Activated CD8-positive, alpha-beta T cell treated with anti-CD3 and anti-CD28 coated beads, Interleukin-2, amount 10 ng/mL, durations not matched to agents 7 days and 5 days (primary cell): ENCODE data around the gene ATP5F1B. TPM values are rescaled to one million over a fixed set of nuclear protein-coding genes. Genes with fewer than 3 reads are reported as not detected.

ENCODE experiments used
- ATAC-seq: fragments of 150-1000 bp; cut with Tn5 transposase; one replicate; pipeline ENCODE4 v1.10.0; 2021; ENCODE audit warnings: moderate library complexity
- CTCF ChIA-PET: fragments of 350-600 bp; sonication (Branson Sonifier 250); formaldehyde crosslinking; loops from one replicate; lab custom pipeline; 2021; ENCODE audit warnings: antibody characterized with exemption; lab: Charles Lee
- POLR2A ChIA-PET: fragments of 350-600 bp; sonication (Branson Sonifier 250); formaldehyde crosslinking; loops from one replicate; lab custom pipeline; 2021; ENCODE audit warnings: antibody characterized with exemption; lab: Charles Lee
- DNase-seq: peaks from one replicate; pipeline ENCODE4 v3.0.0-alpha.2; 2020
- H3K27ac Mint-ChIP-seq: one replicate; pipeline ENCODE4 v1.8.0; 2021; ENCODE audit warnings: mild to moderate bottlenecking, mixed read lengths
- H3K27me3 Mint-ChIP-seq: one replicate; pipeline ENCODE4 v1.8.0; 2021; ENCODE audit warnings: low read depth, mixed read lengths
- H3K36me3 Mint-ChIP-seq: one replicate; pipeline ENCODE4 v1.8.0; 2021; ENCODE audit warnings: low read depth, mixed read lengths
- H3K4me1 Mint-ChIP-seq: one replicate; pipeline ENCODE4 v1.8.0; 2021; ENCODE audit warnings: low read depth, mixed read lengths
- H3K4me3 Mint-ChIP-seq: one replicate; pipeline ENCODE4 v1.8.0; 2021; ENCODE audit warnings: mild to moderate bottlenecking, mixed read lengths
- H3K9me3 Mint-ChIP-seq: one replicate; pipeline ENCODE4 v1.8.0; 2022; ENCODE audit warnings: mixed read lengths; ENCODE audit not compliant: insufficient read depth
- total RNA-seq, 2 experiments: library from RNA; stranded (reverse); gene quantifications; one replicate each; pipeline ENCODE4 v1.2.3, GENCODE V29; 2021

The ATP5F1B gene
- total RNA-seq, 2 experiments from 2014 or later, result 669 to 680 TPM

DNA sequence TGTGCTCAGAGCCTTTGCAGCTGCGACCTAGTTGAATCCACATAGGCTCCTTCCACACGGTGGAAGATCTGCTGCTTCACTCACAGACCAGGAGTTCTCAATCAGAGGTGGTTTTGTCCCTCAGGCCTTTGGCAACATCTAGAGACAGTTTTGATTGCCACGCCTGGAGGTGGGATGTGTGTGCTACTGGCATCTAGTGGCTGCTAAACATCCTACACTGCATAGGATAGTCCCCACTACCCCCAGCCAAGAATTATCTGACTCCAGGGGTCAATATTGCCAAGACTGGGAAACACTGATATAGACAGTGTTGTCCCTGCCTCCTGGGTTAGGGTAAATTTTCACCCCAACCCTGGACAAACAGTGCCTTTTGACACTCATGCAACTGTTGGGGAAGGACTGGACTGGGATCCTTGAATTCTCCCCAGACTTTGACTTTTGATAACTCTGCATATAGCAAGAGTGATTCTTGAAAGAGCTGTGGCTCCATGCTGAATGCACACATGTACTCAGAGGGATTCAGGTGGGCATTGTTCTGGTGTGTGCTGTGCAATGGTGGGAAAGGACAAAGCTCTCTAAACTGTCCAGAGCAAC is 55.5 kb downstream of the ATP5F1B start:
- no peak overlapping the region for H3K27ac Mint-ChIP-seq
- H3K36me3 Mint-ChIP-seq, result no peaks in the 10 kb centered on the region
- no peaks in the 10 kb centered on the region for H3K27me3 Mint-ChIP-seq
- peaks cover 4% of the 10 kb centered on the region for H3K4me1 Mint-ChIP-seq
- H3K4me3 Mint-ChIP-seq, result no peak overlapping the region
- peak; percentile 56 for DNase-seq
- POLR2A ChIA-PET, result no interaction called here
- CTCF ChIA-PET, result interaction anchor here (0.6 to 13.4 kb wide), 26 partner anchors 10 to 94 kb away, joined by 3 to 188 read pairs (median 4); partner anchors contain the start of genes BAZ2A and RBMS2
- peak; percentile 73 for ATAC-seq
- H3K9me3 Mint-ChIP-seq, result no peaks in the 10 kb centered on the region

DNA sequence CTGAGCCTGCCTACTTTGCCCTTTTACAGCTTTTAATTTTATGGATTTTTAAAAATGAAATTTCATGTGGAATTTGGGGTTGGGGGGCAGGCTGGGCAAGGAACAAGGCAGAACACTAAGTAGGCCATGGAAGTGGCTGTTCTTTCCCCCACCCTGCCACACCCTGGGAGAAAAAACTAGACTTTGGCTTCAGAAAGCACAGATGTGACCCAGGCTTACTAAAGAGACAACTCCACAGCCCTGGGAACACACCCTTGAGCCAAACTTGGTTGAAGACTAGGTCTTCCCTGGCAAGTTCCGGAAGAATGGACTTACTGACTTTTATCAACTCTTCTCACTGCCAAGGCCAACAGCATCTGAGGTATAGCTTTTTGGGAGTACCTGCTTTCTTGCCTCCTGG is 56.0 kb downstream of the ATP5F1B start:
- H3K9me3 Mint-ChIP-seq, result no peaks in the 10 kb centered on the region
- H3K4me1 Mint-ChIP-seq, result peaks cover 4% of the 10 kb centered on the region
- H3K27me3 Mint-ChIP-seq, result no peaks in the 10 kb centered on the region
- CTCF ChIA-PET, result interaction anchor here (0.6 to 13.4 kb wide), 19 partner anchors 10 to 126 kb away, joined by 3 to 188 read pairs (median 4); partner anchors contain the start of gene RBMS2
- no peak for DNase-seq
- no peak overlapping the region for H3K4me3 Mint-ChIP-seq
- POLR2A ChIA-PET, result no interaction called here
- no peaks in the 10 kb centered on the region for H3K36me3 Mint-ChIP-seq
- no peak overlapping the region for H3K27ac Mint-ChIP-seq
- no peak for ATAC-seq

Other genes starting within 250 kb of the ATP5F1B start
- 10 to 100 TPM; 62.7 to 65.7 TPM for gene TIMELESS, start 196.6 kb downstream of the ATP5F1B start, total RNA-seq
- gene MIP, start 191.3 kb downstream of the ATP5F1B start, total RNA-seq, result not detected
- gene SPRYD4, start 177.4 kb downstream of the ATP5F1B start, total RNA-seq, result 1 to 10 TPM; 2.9 to 3.1 TPM
- 1 to 10 TPM in 1 of 2 experiments, under 1 TPM in 1; 0.70 to 1.1 TPM for gene GLS2, start 157.8 kb downstream of the ATP5F1B start, total RNA-seq
- gene RBMS2, start 124.2 kb downstream of the ATP5F1B start, total RNA-seq, result 1 to 10 TPM; 4.8 to 5.5 TPM
- 10 to 100 TPM; 92.2 to 96.0 TPM for gene BAZ2A, start 15.7 kb downstream of the ATP5F1B start, total RNA-seq
- gene PTGES3, start 42.3 kb upstream of the ATP5F1B start, total RNA-seq, result 100 to 1,000 TPM; 273 to 290 TPM
- gene NACA, start 79.3 kb upstream of the ATP5F1B start, total RNA-seq, result 100 to 1,000 TPM; 793 to 820 TPM
- gene PRIM1, start 106.3 kb upstream of the ATP5F1B start, total RNA-seq, result 10 to 100 TPM; 56.8 to 60.4 TPM
- 1 to 10 TPM; 2.1 to 4.0 TPM for gene HSD17B6, start 117.3 kb upstream of the ATP5F1B start, total RNA-seq